Embryonic facial prominence (tissue), 1 donor: ENCODE data around the gene MDH2.
"Not testable (repeated sequence)": the region's sequence is repeated elsewhere in the genome, so short reads cannot be mapped to it uniquely, and the experiment has no call there.

ENCODE experiments used
- DNase-seq: peaks from one replicate; pipeline ENCODE4 v3.0.0-alpha.2; 2016; ENCODE audit errors: extremely low spot score

The MDH2 gene, protein sequence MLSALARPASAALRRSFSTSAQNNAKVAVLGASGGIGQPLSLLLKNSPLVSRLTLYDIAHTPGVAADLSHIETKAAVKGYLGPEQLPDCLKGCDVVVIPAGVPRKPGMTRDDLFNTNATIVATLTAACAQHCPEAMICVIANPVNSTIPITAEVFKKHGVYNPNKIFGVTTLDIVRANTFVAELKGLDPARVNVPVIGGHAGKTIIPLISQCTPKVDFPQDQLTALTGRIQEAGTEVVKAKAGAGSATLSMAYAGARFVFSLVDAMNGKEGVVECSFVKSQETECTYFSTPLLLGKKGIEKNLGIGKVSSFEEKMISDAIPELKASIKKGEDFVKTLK

DNA sequence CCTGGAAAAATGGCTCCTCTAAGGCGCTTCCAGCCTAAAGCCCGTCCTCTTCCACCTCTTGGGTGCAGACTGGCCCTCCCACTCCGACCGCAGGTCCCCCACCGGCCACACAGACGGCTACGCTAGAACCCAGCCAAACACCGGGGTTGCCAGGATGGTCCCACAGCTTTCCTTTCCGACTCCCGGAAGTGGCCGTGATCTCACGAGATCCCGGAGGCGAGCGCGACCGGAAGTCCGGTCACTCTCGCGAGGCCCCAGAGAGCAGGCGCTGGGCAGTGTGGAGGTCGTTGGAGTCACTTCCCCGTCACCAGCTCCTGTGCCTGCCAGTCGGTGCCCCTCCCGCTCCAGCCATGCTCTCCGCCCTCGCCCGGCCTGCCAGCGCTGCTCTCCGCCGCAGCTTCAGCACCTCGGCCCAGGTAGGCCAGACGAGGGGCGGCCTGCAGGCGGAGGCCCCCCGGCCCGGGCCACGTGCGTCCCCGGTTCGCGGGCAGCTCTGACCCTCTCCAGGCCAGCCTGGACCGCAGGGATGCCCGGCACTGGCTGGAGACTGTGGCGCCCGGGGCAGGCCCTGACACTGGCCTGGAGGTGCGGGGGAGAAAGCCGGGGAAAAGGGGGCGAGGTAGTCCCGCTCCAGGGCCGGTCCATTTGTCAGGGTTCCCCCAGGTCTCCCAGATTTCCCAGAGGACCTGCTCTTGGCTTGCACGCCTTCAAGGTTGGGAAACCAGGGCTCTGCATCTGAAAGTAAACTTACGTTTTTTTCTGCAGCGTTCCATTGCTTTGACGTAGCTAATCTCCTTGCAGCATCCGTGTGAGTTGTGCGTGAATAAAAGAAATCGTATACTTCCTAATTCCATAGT, at the start of gene MDH2, which contains the start of gene STYXL1:
Gene MDH2, plus strand, starts transcription at position 296 of the 857 bp plus-strand sequence. Its CDS starts 55 bp downstream, at position 351.
Gene STYXL1, minus strand, starts transcription at position 190 of the 857 bp plus-strand sequence. CDS start 17,477 bp downstream, outside the sequence.
- peak; percentile 76 for DNase-seq

DNA sequence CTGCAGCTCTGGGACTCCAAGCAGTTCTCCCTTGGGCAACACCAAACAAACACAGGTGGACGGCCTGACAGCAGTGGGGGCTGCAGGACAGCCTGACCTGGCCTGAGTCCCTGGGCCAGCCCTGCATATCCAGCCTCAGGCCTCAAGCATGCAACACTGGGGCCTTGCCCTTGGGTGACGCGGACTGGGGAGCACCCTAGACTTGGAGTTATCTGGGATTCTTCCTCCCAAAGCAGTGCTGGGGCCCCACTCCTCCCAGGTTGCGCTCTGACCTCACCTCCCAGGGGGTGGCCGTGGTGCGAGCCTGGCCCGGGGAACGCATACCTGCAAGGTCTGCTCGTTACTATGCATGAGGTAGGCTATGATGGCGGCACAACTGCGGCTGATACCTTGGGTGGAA, 47.3 kb upstream of the MDH2 start:
- DNase-seq, result no peak

DNA sequence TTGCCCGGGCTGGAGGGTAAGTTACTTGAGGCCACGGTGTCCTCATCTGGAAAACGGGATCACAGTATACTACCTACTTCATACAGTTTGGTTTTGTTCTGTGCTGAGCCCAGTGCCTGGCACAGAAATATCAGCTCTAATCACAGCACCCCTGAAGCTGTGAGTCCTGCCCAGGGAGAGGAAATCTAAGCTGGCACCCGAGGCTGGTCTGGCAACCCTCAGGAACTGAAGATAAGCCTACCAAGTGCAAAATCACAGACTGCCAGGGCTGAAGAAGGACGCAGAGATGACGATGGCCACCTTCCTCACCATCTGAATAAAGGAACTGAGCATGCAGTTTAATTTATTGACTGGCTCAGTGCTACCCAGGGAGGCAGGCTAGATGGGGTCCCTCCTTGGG, 45.8 kb upstream of the MDH2 start:
- no peak for DNase-seq

DNA sequence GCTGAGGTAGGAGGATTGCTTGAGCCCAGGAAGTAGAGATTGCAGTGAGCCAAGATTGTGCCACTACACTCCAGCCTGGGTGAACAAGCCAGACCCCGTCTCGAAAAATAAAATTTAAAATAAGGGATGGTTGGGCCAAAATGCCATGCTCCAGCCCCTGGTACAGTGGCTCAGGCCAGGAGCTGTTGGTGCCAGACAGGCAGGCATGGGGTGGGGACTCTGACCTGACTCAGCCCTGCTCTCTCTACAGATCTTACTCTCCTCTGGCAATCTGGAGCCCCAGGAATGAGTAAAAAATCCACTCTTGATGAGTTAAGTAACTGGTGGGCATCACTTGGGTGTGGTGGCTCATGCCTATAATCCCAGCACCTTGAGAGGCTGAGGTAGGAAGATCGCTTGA, 45.1 kb upstream of the MDH2 start:
- DNase-seq, result no peak

DNA sequence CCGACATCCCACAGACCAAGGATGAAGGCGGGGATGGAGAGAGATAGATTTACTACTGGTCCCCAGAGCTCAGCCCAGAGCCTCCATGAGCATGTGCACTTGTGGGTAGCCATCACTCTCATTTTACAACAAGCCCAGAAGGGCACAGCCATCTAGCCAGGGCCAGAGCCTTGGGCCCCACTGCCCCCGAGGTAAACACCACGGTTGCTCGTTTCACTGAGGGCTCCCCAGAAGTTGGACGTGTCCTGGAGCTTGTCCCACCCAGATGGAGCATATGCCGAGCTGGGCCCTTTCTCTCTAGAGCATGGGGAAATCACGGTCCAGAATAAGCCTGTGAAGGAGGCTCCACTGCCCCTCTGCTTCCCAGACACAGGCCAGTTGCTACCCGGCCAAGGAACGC, 44.6 kb upstream of the MDH2 start:
- DNase-seq, result no peak

DNA sequence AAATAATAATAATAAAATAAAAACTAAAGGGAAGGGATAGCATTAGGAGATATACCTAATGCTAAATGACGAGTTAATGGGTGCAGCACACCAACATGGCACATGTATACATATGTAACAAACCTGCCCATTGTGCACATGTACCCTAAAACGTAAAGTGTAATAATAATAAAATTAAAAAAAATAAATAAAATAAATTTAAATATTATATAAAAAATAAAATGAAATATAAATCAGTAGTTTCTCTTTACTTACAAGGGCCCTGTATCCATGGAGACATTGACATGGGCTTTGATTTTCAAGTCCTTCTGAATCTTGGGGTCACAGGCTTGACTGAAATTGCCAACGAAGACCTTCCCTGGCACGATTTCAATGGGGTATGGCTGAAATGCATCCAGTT, 42.9 kb upstream of the MDH2 start:
- DNase-seq, result not testable (repeated sequence)

DNA sequence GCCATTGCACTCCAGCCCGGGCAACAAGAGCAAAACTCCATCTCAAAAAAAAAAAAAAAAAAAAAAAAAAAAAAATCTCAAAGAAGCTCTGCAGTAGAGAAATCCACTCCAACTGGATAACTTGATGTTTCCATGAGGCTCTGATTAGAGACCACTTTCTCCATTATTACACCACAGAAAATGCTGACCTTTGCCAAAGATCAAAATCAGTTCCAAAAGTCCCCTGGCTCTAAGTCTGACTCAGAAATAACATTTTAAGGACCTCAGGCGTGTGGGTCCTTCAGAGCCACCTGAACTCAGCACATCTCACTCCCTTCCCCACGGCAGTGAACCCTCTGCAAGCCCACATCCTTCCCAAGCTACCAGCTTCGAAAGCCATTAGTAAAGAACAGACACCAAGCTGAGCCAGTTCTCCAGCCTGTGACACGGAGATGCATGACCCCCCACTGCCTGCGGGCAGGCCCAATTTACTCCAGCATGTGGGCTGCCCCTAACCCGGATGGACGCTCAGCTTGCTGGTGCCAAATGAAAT, 39.7 kb upstream of the MDH2 start:
- no peak for DNase-seq

DNA sequence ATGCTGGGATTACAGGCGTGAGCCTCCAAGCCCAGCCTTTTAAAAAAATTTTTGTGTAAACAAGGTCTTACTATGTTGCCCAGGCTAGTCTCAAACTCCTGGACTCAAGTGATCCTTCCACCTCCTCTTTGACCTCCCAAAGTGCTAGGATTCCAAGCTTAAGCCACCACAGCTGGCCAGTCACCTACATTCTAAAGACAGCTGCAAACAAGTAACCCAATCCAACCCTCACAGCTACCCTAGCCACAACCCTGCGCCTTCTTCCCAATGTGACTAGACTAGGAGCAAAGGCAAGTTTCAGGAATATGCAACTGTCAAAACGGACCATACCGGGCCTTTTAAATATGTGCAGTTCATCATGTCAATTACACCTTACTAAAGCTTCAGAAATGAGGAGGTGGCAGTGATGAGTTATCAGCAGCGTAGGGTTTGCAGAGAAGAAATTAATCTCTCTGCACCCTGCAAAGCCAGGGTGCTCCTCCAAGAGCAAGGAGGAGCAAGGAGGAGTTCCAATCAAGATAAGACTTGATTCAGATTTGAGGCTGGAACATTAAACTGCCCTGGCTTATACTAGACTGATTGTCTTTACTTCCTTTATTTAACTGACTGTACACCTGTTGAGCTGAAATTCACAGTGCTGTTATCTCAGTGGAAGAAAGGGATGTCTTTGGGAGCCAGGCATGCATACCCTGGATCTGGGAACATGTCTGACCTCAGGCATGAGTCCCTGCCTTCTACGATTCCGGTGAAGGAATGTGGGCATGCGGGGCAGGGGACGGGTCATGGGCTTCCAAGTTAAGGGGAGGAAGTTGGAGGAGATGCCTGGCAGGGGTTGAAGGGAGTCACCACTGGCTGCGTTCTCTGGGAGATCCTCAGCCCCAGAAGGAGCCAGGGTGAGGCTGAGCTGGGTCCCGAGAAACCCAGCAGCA, 38.0 kb upstream of the MDH2 start:
- DNase-seq, result no peak

DNA sequence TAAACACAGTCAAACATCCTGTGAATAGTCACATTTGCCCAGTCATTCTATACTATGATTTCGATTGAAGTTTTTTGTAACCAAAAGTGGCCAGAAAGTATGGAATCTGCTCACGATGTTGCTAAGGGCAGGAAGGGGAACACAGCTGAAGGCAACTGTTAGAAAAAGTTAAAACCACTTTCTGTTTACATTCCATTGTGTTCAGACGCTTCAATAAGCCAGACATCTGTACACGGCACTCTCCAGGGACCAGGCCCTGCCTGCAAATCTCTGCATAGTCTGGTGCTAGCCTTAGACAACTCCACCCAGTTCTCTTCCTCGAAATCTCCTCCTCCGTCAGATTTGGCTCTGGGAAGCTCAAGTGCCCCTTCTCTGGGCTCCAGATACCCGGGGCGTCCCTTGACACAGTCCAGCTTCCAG, 36.5 kb upstream of the MDH2 start:
- no peak for DNase-seq

DNA sequence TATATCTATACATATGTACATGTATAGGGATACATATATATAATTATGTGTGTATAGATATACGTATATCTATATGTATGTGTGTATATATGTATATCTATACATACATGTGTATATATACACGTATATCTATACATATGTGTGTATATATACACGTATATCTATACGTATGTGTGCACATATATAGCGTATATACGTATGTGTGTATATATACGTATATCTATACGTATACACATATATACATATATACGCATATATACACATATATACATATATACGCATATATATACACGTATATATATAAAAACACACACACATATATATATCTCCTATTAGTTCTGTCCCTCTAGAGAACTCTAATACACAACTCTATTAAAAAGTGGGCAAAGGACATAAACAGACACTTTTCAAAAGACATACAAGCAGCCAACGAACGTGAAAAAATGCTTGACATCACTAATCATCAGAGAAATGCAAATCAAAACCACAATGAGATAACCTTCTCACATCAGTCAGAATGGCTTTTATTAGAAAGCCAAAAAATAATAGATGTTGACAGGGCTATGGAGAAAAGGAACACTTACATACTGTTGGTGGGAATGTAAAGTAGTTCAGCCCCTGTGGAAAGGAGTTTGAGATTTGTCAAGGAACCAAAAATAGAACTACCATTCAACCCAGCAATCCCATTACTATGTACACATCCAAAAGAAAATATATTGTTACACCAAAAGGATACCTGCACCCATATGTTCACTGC, 31.5 kb upstream of the MDH2 start:
- no peak for DNase-seq

DNA sequence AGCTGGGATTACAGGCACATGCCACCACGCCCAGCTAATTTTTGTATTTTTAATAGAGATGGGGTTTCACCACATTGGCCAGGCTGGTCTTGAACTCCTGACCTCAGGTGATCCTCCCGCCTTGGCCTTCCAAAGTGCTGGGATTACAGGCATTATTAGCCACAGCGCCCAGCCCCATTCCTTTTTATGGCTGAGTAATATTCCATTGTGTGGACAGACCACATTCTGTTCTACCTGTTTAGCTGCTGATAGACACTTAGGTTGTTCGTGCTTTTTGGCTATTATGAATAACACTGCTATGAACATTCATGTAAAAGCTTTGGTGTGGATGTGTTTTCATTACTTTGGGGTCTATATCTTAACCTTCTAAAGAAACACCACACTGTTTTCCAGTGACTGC, 29.4 kb upstream of the MDH2 start:
- DNase-seq, result not testable (repeated sequence)

DNA sequence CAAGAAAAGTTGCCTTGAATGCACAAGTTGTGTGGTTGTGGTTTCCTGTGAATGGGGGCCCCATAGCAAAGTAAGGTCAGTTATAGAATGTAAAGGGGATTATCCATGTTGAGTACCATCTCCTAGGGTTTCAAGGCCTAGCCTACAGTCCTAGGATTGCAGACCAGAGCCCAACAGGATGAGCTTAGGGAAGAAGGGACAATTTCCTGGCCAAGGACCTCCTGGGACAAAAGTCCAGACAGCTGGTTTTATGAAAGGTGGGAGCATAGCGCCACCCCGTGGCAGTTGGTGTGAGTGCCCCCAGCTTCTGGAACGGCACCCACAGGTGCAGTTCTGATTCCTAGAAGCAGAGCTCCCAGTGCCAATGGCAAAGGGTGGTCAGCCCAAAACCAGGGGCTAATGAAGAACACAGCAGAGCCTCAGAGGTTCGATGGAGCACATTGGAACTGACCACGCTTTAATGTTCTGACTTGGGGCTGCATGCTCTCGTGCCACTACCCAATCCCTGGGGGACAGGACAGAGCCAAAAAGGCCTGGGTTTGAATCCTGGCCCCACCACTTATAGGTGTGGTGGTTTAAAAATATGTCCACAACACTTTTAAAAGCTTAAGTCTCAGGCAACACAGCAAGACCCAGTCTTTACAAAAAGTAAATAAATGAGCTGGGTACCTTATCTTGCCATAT, 27.7 kb upstream of the MDH2 start:
- DNase-seq, result no peak

DNA sequence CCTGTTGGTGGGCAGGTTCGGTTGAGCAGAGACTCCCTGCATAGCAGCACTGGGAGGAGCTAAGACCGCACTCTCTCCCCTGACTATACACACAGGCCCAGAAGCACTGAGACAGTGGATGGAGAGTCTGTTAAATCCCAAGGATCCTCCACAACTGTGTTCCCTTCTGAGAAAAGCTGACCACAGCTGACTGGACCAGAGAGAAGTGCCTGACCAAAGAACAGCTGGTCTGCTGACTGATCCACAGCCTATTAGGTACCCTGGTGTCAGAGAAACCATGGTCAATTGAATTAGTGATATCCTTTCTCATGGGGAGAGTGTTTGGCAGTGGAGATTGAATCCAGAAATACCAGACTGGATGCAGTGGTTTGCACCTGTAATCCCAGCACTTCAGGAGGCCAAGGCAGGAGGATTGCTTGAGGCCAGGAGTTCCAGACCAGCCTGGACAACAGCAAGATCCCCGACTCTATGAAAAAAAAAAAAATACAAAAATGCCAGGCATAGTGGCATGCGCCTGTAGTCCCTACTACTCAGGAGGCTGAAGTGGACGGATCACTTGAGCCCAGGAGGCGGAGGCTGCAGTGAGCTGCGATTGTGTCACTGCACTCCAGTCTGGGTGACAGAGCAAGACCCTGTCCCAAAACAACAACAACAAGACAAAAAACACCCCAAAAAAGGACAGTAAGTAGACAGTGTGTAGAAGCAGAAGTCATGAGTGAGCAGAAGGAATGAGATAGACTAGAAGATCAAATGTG, 25.7 kb upstream of the MDH2 start:
- no peak for DNase-seq

DNA sequence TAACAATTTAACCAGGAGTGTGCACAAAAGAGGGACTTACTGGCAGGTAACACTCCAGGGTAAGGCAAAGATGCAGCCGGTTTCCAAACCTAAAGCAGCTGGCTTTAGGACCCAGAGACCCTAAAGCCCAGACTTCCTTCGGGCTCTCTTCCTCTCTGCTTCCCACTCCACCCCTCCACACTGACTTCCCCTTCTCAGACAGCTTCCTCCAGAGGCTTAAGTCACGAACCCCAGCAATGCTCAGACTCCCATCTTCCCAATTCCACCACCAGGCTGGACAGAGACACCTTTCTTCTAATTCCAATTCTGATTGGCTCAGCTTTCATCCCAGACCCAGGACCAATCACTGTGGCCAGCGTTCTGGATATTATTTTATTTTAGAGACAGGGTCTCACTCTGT, 24.9 kb upstream of the MDH2 start:
- DNase-seq, result no peak

DNA sequence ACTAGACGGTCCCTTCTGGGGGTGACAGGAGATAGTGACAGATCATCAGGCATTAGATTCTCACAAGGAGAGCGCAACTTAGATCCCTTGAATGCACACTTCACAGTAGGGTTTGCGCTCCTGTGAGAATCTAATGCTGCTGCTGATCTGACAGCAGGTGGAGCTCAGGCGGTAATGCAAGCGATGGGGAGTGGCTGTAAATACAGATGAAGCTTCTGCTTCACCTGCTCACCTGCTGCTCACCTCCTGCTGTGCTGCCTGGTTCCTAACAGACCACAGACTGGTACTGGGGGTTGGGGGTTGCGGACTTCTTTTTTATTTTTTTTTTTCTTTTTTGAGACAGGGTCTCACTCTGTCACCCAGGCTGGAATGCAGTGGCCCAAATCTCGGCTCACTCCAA, 18.2 kb upstream of the MDH2 start:
- not testable (repeated sequence) for DNase-seq

DNA sequence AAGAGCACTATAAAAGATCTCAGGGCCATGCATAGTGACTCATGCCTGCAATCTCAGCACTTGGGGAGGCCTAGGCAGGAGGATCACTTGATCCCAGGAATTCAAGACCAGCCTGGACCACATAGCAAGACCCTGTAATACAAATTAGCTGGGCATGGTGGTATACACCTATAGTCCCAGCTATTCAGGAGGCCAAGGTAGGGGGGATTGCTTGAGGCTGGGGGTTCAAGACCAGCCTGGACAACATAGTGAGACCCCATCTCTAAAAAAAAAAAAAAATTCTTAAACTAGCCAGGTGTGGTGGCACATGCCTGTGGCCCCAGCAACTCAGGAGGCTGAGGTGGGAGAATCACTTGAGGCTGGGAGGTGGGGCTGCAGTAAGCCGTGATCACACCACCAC, 15.9 kb upstream of the MDH2 start:
- no peak for DNase-seq

DNA sequence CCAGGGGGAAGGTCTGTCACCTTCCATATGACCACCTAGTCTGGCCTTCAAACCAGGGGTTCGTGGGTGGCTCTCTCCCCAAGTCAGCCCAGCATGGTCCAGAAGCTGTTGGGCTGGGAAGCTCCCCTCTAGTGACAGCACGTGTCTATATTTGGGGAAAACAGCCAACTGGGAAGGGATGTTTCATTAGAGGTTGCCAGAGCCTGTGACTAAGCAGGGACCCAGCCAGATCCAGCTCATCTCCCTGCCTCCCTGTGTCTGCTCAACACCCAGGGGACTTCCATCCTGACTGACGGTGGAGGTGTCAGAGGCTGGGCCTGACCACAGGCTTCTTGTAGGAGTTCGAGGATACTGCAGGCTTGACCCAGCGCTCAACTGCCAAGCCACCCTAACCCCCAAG, 10.6 kb upstream of the MDH2 start:
- no peak for DNase-seq

DNA sequence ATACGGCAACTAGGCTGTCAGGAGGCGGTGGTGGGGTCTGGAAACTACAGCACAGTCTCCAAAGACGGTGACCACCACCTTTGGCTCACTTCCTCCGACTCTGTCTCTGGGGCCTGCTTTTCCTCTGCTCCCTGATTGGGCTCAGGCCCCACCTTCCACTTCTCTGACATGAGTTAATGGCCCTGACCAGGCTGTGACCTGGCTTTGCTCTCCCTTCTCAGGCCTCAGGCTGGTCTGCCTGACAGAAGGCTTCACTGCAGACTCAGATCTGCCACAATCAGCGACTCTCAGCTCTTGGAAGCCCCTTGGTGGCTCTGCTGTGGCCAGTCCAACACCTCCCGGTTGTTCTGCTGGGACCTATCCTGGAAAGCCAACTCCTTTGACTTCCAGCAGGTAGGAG, 7.8 kb upstream of the MDH2 start:
- DNase-seq, result no peak

DNA sequence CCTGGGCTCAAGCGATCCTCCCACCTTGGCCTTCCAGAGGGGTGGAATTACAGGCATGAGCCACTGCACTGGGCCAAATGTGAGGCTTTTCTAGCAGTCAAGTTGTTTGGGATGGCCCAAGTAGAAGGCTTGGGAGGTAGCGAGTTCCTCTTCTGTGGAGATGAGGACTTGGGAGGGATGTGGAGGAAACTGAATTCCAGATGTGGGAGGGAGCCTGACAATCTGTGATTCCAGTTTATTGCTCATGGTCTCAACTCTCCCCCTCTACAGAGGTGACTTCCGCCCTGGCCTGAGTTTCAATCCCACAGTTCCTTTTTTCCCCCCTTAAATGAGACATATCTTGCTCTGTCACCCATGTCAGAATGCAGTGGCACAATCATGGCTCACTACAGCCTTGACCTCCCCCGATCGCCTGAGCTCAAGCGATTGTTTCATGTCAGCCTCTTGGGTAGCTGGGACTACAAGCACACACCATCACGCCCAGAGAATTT, 3.5 kb upstream of the MDH2 start:
- no peak for DNase-seq
